ENCODE data around the gene LCP2. TPM values are rescaled to one million over a fixed set of nuclear protein-coding genes. Genes with fewer than 3 reads are reported as not detected.

LCP2 gene
- total and polyA plus RNA-seq, 8 donors, result 7.0 to 110 (median 9.5) TPM

DNA sequence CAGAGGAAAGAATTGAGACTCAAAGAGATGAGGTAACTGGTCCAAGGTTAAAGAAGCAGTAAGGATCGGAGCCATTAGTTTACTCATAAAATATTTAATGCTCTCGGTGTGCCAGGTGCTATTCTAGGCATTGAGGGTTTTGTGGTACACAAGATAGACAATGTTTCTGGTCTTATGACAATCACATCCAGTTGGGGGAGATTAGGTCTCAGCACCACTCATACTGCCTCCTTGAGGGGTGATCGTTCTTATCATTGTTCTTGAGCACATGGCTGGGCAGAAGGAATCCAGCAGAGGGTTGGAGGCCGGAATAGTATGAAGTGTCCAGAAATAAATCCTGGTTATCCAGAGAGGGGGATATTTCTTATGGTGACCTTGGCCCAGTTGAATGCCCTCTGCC lies 40.7 kb upstream of the LCP2 start:
- no peaks in the 10 kb centered on the region for H3K36me3 ChIP-seq
- H3K27ac ChIP-seq, result no peak overlapping the region
- no peaks in the 10 kb centered on the region for H3K9me3 ChIP-seq
- no peak for DNase-seq
- intact Hi-C loops (cut with DNase I), result loop anchor here in 1 of 2 donors (5.0 kb wide), 1 partner anchor 66 kb away; no protein-coding TSS in a partner anchor
- no peak overlapping the region for H3K4me3 ChIP-seq
- no peak for ATAC-seq
- TF ChIP-seq, protein P1, sequence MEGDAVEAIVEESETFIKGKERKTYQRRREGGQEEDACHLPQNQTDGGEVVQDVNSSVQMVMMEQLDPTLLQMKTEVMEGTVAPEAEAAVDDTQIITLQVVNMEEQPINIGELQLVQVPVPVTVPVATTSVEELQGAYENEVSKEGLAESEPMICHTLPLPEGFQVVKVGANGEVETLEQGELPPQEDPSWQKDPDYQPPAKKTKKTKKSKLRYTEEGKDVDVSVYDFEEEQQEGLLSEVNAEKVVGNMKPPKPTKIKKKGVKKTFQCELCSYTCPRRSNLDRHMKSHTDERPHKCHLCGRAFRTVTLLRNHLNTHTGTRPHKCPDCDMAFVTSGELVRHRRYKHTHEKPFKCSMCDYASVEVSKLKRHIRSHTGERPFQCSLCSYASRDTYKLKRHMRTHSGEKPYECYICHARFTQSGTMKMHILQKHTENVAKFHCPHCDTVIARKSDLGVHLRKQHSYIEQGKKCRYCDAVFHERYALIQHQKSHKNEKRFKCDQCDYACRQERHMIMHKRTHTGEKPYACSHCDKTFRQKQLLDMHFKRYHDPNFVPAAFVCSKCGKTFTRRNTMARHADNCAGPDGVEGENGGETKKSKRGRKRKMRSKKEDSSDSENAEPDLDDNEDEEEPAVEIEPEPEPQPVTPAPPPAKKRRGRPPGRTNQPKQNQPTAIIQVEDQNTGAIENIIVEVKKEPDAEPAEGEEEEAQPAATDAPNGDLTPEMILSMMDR (IDR thresholded peaks at IDR 0.05), result no peak
- no peaks in the 10 kb centered on the region for H3K27me3 ChIP-seq
- H3K4me1 ChIP-seq, result peaks cover 0 to 70% of the 10 kb centered on the region in 2 donors

DNA sequence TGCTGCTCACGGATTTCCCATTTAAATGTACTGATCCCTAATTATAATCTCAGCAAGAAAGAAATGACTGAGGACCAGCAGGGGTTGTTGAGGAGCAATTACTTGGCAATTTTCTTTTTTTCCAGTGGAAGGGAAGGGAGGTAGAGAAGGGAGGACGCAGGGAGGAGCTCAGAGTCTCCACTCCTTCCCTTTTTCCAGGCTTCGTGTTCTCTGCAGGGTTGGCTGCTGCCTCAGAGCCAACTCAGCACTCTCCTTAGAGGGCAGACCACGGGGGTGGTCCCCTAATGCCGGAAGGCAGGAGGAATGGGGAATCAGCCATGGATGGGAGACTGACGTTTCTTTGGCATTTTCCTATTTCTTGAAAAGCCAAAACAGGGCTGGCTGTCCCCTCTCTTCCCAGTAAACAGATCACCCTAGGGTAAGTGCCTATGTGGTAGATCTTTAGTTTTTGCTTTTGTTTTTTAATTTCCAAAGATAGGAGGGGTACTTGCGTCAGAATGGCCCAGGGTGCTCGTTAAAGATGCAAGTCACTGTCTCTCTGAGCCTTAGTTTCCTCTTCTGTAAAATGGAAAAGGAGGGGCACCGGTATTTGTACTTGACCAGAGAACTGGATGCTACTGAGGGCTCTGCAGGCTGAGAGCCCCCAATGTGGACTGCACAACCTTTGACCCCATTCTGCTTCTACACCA lies 39.6 kb upstream of the LCP2 start:
- peak; percentile 34 for ATAC-seq

GRCh38 chr5:170336065-170336464 lies 38.5 kb upstream of the LCP2 start:
- Histone ChIP-seq H3K36me3 (no peaks in the 10 kb centered on the region), H3K27ac (peak overlapping the region in 1 of 2 donors; percentile 75), H3K9me3 (no peaks in the 10 kb centered on the region), H3K27me3 (no peaks in the 10 kb centered on the region), H3K4me1 (peaks cover 4 to 83% of the 10 kb centered on the region in 2 donors), H3K4me3 (no peak overlapping the region)
- intact Hi-C loops (cut with DNase I), result loop anchor here in 1 of 2 donors (5.0 kb wide), 1 partner anchor 64 kb away; no protein-coding TSS in a partner anchor
- no peak for ATAC-seq
- TF ChIP-seq, protein P1 (IDR thresholded peaks at IDR 0.05), result no peak
- no peak for DNase-seq

More for the DNA sequence above, 39.6 kb upstream of the LCP2 start:
- intact Hi-C loops (cut with DNase I), result loop anchor here in 1 of 2 donors (5.0 kb wide), 1 partner anchor 65 kb away; no protein-coding TSS in a partner anchor
- Histone ChIP-seq H3K27ac (peak overlapping the region in 1 of 2 donors; percentile 75), H3K4me3 (no peak overlapping the region), H3K4me1 (peaks cover 0 to 76% of the 10 kb centered on the region in 2 donors), H3K27me3 (no peaks in the 10 kb centered on the region), H3K36me3 (no peaks in the 10 kb centered on the region), H3K9me3 (no peaks in the 10 kb centered on the region)
- TF ChIP-seq, protein P1 (IDR thresholded peaks at IDR 0.05), result no peak
- no peak for DNase-seq

DNA sequence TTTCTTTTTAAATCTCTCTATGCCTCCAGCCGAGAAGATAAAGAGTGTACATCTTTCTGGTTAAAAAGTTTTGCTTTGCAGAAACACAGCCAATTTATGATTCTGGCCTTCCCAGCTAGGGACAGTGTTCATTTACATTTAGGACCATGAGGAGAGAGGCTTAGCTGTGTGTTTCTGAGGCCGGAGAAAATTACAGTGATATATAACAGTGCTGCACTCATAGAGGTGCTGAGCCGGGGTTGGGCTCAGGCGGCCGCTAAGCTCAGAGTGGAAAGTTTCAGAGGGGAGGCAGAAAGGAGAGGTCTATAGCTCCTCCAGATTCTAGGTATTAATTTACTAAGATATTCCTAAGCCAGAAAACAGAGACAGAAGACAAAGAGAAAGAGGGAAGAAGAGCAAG lies 37.0 kb upstream of the LCP2 start:
- DNase-seq (no peak), ATAC-seq (no peak)
- Histone ChIP-seq H3K27me3 (no peaks in the 10 kb centered on the region), H3K4me1 (peaks cover 7 to 98% of the 10 kb centered on the region in 2 donors), H3K36me3 (no peaks in the 10 kb centered on the region), H3K4me3 (no peak overlapping the region), H3K9me3 (no peaks in the 10 kb centered on the region), H3K27ac (peak overlapping the region in 1 of 2 donors; percentile 94)
- TF ChIP-seq, protein P1 (IDR thresholded peaks at IDR 0.05), result no peak
- intact Hi-C loops (cut with DNase I), result loop anchor here in 1 of 2 donors (5.0 kb wide), 1 partner anchor 62 kb away; no protein-coding TSS in a partner anchor

GRCh38 chr5:170333161-170333910 lies 35.8 kb upstream of the LCP2 start:
- peak; percentile 20 for ATAC-seq
- peaks cover 7 to 91% of the 10 kb centered on the region in 2 donors for H3K4me1 ChIP-seq
- H3K27me3 ChIP-seq, result no peaks in the 10 kb centered on the region
- H3K9me3 ChIP-seq, result no peaks in the 10 kb centered on the region
- intact Hi-C loops (cut with DNase I), result no loop called here
- H3K27ac ChIP-seq, result peak overlapping the region; percentile 47 to 94
- TF ChIP-seq, protein P1 (IDR thresholded peaks at IDR 0.05), result no peak
- peak in 2 of 4 donors; percentile 69 to 72 for DNase-seq
- H3K36me3 ChIP-seq, result no peaks in the 10 kb centered on the region
- H3K4me3 ChIP-seq, result no peak overlapping the region

Data from left lung (tissue), 10 donors.